HepG2 (cell line): Measurements from ENCODE around the gene HEXIM1. TPM values are rescaled to one million over a fixed set of nuclear protein-coding genes. Genes with fewer than 3 reads are reported as not detected.

Source experiments
- HDAC6 ChIP-seq: fragments of 200-600 bp; sonication (generic); IDR thresholded peaks from 2 replicates; pipeline ENCODE4 v1.7.0; 2017; ENCODE audit warnings: mild to moderate bottlenecking, antibody characterized with exemption, low read length, low read depth
- NCOA5 ChIP-seq: sonication (generic); formaldehyde crosslinking; IDR thresholded peaks from 2 replicates; pipeline ENCODE4 v1.4.0; 2020; ENCODE audit warnings: missing genetic modification reagents
- NFE2 ChIP-seq: sonication (generic); formaldehyde crosslinking; IDR thresholded peaks from 2 replicates; pipeline ENCODE4 v1.4.0; 2020; ENCODE audit warnings: missing genetic modification reagents
- PHF5A ChIP-seq: IDR thresholded peaks from one replicate; pipeline ENCODE4 v1.6.1; 2018; ENCODE audit warnings: low read depth, missing genetic modification reagents; ENCODE audit not compliant: unreplicated experiment
- ZSCAN12 ChIP-seq: sonication (generic); formaldehyde crosslinking; IDR thresholded peaks from 2 replicates; pipeline ENCODE4 v1.9.0; 2021; ENCODE audit warnings: mild to moderate bottlenecking, missing genetic modification reagents
- polyA plus RNA-seq, 8 experiments: library from polyadenylated mRNA; depleted of rRNA in 3 of 8; stranded (reverse) in 7 of 8; unstranded in 1 of 8; fragments of >200 nt; fragmentation: Illumina TruSeq in 4 of 8; extraction: Trizol in 4 of 8; gene quantifications; 2 replicates each; pipeline versions ENCODE4 v1.2.1 to v1.2.3, GENCODE V29; 2011 to 2016; ENCODE audit warnings: low read depth in 4 of 8, missing spikeins in 1 of 8, mixed read lengths in 1 of 8; ENCODE audit not compliant: insufficient read depth in 1 of 8
- total RNA-seq, 5 experiments: library from RNA; depleted of rRNA; stranded (reverse); fragments of >200 nt; fragmentation: Illumina TruSeq; extraction: Trizol; gene quantifications; 2 replicates each; pipeline ENCODE4 v1.2.3, GENCODE V29; 2016; ENCODE audit warnings: low read depth in 1 of 5
- TF ChIP-seq, protein P1 (sequence below): sonication (generic); formaldehyde crosslinking; IDR thresholded peaks from 2 replicates; pipeline ENCODE4 v1.5.1; 2020; ENCODE audit warnings: mild to moderate bottlenecking, missing genetic modification reagents, moderate library complexity
- TF ChIP-seq, protein P2 (sequence below): IDR thresholded peaks from 2 replicates; pipeline ENCODE4 v1.6.1; 2016; ENCODE audit warnings: low read depth, borderline replicate concordance
- TF ChIP-seq, protein P3 (sequence below): sonication (generic); formaldehyde crosslinking; IDR thresholded peaks from 2 replicates; pipeline ENCODE4 v1.4.0; 2020; ENCODE audit warnings: missing genetic modification reagents
- TF ChIP-seq, protein P4 (sequence below): sonication (generic); formaldehyde crosslinking; IDR thresholded peaks from 2 replicates; pipeline ENCODE4 v1.8.1; 2022; ENCODE audit warnings: mild to moderate bottlenecking, missing genetic modification reagents
- TF ChIP-seq, protein P5 (sequence below): sonication (generic); formaldehyde crosslinking; IDR thresholded peaks from 2 replicates; pipeline ENCODE4 v1.4.0; 2020; ENCODE audit warnings: missing genetic modification reagents

The HEXIM1 gene
- total and polyA plus RNA-seq, 2 of the 13 experiments (the other 11 are each of a cell fraction or from before 2014, with no cell fraction given), result 10.5 to 16.6 TPM

DNA sequence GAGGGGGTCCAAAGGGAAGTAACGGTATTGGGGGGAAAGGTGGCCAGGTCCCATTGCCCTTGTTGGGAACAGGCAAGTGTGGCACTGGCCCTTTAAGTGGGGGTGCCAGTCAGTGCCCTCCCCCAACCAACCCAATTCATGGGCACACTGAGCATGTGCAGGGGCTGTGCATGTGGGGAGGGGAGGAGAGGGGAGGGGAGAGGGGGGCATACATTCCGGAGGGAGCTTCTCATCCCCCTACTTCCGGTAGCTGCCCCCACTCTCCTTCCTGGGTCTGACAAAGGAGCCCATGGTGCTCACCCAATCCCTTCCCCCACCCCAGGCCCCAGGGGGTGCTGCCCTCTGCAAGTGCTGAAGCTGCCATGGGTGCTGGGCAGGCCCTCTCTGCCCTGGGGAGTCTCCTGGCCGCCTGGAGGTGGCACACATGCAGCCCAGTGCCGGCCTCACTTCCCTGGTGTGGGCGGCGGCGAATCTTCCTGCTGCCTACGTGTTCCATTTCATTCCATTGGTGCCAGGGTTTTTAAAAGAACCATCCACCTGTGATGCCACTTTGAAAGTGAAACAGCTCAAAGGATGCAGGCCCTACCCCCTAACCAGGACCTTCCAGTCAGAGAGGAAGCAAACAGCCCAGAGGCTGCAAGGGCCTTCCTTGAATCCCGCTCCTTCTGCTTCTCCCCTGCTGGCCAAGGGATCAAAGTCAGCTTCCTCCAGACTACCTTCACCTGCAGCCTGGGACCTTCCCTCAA is 24.4 kb downstream of the HEXIM1 start (continued):
- TF ChIP-seq, protein P1, sequence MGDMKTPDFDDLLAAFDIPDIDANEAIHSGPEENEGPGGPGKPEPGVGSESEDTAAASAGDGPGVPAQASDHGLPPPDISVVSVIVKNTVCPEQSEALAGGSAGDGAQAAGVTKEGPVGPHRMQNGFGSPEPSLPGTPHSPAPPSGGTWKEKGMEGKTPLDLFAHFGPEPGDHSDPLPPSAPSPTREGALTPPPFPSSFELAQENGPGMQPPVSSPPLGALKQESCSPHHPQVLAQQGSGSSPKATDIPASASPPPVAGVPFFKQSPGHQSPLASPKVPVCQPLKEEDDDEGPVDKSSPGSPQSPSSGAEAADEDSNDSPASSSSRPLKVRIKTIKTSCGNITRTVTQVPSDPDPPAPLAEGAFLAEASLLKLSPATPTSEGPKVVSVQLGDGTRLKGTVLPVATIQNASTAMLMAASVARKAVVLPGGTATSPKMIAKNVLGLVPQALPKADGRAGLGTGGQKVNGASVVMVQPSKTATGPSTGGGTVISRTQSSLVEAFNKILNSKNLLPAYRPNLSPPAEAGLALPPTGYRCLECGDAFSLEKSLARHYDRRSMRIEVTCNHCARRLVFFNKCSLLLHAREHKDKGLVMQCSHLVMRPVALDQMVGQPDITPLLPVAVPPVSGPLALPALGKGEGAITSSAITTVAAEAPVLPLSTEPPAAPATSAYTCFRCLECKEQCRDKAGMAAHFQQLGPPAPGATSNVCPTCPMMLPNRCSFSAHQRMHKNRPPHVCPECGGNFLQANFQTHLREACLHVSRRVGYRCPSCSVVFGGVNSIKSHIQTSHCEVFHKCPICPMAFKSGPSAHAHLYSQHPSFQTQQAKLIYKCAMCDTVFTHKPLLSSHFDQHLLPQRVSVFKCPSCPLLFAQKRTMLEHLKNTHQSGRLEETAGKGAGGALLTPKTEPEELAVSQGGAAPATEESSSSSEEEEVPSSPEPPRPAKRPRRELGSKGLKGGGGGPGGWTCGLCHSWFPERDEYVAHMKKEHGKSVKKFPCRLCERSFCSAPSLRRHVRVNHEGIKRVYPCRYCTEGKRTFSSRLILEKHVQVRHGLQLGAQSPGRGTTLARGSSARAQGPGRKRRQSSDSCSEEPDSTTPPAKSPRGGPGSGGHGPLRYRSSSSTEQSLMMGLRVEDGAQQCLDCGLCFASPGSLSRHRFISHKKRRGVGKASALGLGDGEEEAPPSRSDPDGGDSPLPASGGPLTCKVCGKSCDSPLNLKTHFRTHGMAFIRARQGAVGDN (CRISPR knock-in tag), result peak; percentile 73
- TF ChIP-seq PHF5A (CRISPR knock-in tag) (no peak), ZSCAN12 (CRISPR knock-in tag) (no peak), HDAC6 (no peak), NCOA5 (CRISPR knock-in tag) (no peak), NFE2 (CRISPR knock-in tag) (no peak)
- TF ChIP-seq, protein P2, sequence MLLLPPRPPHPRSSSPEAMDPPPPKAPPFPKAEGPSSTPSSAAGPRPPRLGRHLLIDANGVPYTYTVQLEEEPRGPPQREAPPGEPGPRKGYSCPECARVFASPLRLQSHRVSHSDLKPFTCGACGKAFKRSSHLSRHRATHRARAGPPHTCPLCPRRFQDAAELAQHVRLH, result peak; percentile 97
- TF ChIP-seq, protein P3, sequence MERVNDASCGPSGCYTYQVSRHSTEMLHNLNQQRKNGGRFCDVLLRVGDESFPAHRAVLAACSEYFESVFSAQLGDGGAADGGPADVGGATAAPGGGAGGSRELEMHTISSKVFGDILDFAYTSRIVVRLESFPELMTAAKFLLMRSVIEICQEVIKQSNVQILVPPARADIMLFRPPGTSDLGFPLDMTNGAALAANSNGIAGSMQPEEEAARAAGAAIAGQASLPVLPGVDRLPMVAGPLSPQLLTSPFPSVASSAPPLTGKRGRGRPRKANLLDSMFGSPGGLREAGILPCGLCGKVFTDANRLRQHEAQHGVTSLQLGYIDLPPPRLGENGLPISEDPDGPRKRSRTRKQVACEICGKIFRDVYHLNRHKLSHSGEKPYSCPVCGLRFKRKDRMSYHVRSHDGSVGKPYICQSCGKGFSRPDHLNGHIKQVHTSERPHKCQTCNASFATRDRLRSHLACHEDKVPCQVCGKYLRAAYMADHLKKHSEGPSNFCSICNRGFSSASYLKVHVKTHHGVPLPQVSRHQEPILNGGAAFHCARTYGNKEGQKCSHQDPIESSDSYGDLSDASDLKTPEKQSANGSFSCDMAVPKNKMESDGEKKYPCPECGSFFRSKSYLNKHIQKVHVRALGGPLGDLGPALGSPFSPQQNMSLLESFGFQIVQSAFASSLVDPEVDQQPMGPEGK (CRISPR knock-in tag), result peak; percentile 99
- TF ChIP-seq, protein P4, sequence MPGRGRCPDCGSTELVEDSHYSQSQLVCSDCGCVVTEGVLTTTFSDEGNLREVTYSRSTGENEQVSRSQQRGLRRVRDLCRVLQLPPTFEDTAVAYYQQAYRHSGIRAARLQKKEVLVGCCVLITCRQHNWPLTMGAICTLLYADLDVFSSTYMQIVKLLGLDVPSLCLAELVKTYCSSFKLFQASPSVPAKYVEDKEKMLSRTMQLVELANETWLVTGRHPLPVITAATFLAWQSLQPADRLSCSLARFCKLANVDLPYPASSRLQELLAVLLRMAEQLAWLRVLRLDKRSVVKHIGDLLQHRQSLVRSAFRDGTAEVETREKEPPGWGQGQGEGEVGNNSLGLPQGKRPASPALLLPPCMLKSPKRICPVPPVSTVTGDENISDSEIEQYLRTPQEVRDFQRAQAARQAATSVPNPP (CRISPR knock-in tag), result no peak
- TF ChIP-seq, protein P5, sequence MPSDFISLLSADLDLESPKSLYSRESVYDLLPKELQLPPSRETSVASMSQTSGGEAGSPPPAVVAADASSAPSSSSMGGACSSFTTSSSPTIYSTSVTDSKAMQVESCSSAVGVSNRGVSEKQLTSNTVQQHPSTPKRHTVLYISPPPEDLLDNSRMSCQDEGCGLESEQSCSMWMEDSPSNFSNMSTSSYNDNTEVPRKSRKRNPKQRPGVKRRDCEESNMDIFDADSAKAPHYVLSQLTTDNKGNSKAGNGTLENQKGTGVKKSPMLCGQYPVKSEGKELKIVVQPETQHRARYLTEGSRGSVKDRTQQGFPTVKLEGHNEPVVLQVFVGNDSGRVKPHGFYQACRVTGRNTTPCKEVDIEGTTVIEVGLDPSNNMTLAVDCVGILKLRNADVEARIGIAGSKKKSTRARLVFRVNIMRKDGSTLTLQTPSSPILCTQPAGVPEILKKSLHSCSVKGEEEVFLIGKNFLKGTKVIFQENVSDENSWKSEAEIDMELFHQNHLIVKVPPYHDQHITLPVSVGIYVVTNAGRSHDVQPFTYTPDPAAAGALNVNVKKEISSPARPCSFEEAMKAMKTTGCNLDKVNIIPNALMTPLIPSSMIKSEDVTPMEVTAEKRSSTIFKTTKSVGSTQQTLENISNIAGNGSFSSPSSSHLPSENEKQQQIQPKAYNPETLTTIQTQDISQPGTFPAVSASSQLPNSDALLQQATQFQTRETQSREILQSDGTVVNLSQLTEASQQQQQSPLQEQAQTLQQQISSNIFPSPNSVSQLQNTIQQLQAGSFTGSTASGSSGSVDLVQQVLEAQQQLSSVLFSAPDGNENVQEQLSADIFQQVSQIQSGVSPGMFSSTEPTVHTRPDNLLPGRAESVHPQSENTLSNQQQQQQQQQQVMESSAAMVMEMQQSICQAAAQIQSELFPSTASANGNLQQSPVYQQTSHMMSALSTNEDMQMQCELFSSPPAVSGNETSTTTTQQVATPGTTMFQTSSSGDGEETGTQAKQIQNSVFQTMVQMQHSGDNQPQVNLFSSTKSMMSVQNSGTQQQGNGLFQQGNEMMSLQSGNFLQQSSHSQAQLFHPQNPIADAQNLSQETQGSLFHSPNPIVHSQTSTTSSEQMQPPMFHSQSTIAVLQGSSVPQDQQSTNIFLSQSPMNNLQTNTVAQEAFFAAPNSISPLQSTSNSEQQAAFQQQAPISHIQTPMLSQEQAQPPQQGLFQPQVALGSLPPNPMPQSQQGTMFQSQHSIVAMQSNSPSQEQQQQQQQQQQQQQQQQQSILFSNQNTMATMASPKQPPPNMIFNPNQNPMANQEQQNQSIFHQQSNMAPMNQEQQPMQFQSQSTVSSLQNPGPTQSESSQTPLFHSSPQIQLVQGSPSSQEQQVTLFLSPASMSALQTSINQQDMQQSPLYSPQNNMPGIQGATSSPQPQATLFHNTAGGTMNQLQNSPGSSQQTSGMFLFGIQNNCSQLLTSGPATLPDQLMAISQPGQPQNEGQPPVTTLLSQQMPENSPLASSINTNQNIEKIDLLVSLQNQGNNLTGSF (CRISPR knock-in tag), result no peak
